Loucy (cell line): ENCODE measurements around the gene NDST1.

Experiments used
- H2AFZ ChIP-seq: fragments of 200-600 bp; sonication (generic); 2 replicates; pipeline ENCODE4 v1.6.0; 2016; ENCODE audit warnings: antibody characterized with exemption, mild to moderate bottlenecking, low read length, moderate library complexity
- H3F3A ChIP-seq: fragments of 200-600 bp; 2 replicates; pipeline ENCODE4 v1.6.0; 2016; ENCODE audit warnings: antibody characterized with exemption, low read depth, mild to moderate bottlenecking
- H3K27me3 ChIP-seq: fragments of 200-600 bp; sonication (generic); 2 replicates; pipeline ENCODE4 v1.6.1; 2014; ENCODE audit warnings: low read length, mild to moderate bottlenecking; ENCODE audit not compliant: insufficient read depth, poor library complexity, severe bottlenecking
- H3K36me3 ChIP-seq: fragments of 200-600 bp; sonication (generic); 2 replicates; pipeline ENCODE4 v1.6.1; 2016; ENCODE audit warnings: low read length; ENCODE audit not compliant: insufficient read depth
- H3K4me1 ChIP-seq: fragments of 200-600 bp; sonication (generic); 2 replicates; pipeline ENCODE4 v1.5.1; 2014; ENCODE audit warnings: low read length, mild to moderate bottlenecking; ENCODE audit not compliant: insufficient read depth, poor library complexity, severe bottlenecking
- H3K4me2 ChIP-seq: fragments of 200-600 bp; sonication (generic); 2 replicates; pipeline ENCODE4 v1.6.0; 2014; ENCODE audit warnings: antibody characterized with exemption, low read length, low read depth, mild to moderate bottlenecking; ENCODE audit not compliant: poor library complexity, severe bottlenecking
- H3K4me3 ChIP-seq: fragments of 200-600 bp; sonication (generic); 2 replicates; pipeline ENCODE4 v1.5.1; 2014; ENCODE audit warnings: low read length, mild to moderate bottlenecking, mixed read lengths; ENCODE audit not compliant: poor library complexity, severe bottlenecking
- H3K79me2 ChIP-seq: fragments of 200-600 bp; sonication (generic); 2 replicates; pipeline ENCODE4 v1.6.1; 2014; ENCODE audit warnings: low read length; ENCODE audit not compliant: insufficient read depth
- H3K9ac ChIP-seq: fragments of 200-600 bp; sonication (generic); 2 replicates; pipeline ENCODE4 v1.6.0; 2014; ENCODE audit warnings: mild to moderate bottlenecking, low read depth, low read length, moderate library complexity; ENCODE audit not compliant: poor library complexity, severe bottlenecking
- H3K9me2 ChIP-seq: fragments of 200-600 bp; sonication (generic); replicated peaks from 2 replicates; pipeline ENCODE4 v1.6.1; 2016; ENCODE audit warnings: low read depth, low read length, mixed read lengths
- H3K9me3 ChIP-seq: fragments of 200-600 bp; sonication (generic); 2 replicates; pipeline ENCODE4 v1.6.1; 2014; ENCODE audit warnings: mild to moderate bottlenecking, antibody characterized with exemption, low read length, low read depth; ENCODE audit not compliant: insufficient read depth
- H4K20me1 ChIP-seq: fragments of 200-600 bp; sonication (generic); 2 replicates; pipeline ENCODE4 v1.6.0; 2014; ENCODE audit warnings: antibody characterized with exemption, low read length, mild to moderate bottlenecking; ENCODE audit not compliant: insufficient read depth, poor library complexity, severe bottlenecking
- CTCF ChIP-seq: fragments of 200-600 bp; sonication (generic); conservative IDR thresholded peaks from 2 replicates; pipeline ENCODE4 v1.5.1; 2014; ENCODE audit warnings: mild to moderate bottlenecking, antibody characterized with exemption, low read length
- EZH2phosphoT487 ChIP-seq: fragments of 200-600 bp; IDR thresholded peaks from 2 replicates; pipeline ENCODE4 v1.6.1; 2018; ENCODE audit warnings: antibody characterized with exemption, mild to moderate bottlenecking, moderate library complexity, borderline replicate concordance

The NDST1 gene

GRCh38 chr5:150505816-150506215, 2.1 kb upstream of the NDST1 start:
- Histone ChIP-seq H2AFZ (no peak overlapping the region), H3F3A (no peaks in the 10 kb centered on the region), H3K9me2 (no peaks in the 10 kb centered on the region), H3K9ac (no peak overlapping the region), H4K20me1 (no peaks in the 10 kb centered on the region), H3K79me2 (no peaks in the 10 kb centered on the region), H3K4me2 (no peak overlapping the region), H3K4me1 (no peaks in the 10 kb centered on the region), H3K4me3 (no peak overlapping the region), H3K27me3 (no peaks in the 10 kb centered on the region), H3K36me3 (no peaks in the 10 kb centered on the region), H3K9me3 (no peaks in the 10 kb centered on the region)
- TF ChIP-seq CTCF (no peak), EZH2phosphoT487 (no peak)

- Histone ChIP-seq H2AFZ (no peak overlapping the region), H4K20me1 (no peaks in the 10 kb centered on the region), H3K79me2 (no peaks in the 10 kb centered on the region), H3K9me3 (no peaks in the 10 kb centered on the region), H3F3A (no peaks in the 10 kb centered on the region), H3K4me3 (no peak overlapping the region), H3K9me2 (no peaks in the 10 kb centered on the region), H3K4me1 (no peaks in the 10 kb centered on the region), H3K27me3 (no peaks in the 10 kb centered on the region), H3K9ac (no peak overlapping the region), H3K36me3 (no peaks in the 10 kb centered on the region), H3K4me2 (no peak overlapping the region)
- TF ChIP-seq CTCF (no peak), EZH2phosphoT487 (no peak)
These were observed 1.1 kb upstream of the NDST1 start for GRCh38 chr5:150506571-150507473.

GRCh38 chr5:150508277-150508640, 328 bp downstream of the NDST1 start:
- H3K9me2 ChIP-seq = no peaks in the 10 kb centered on the region
- H3K4me2 ChIP-seq = no peak overlapping the region
- no peaks in the 10 kb centered on the region for H3K4me1 ChIP-seq
- no peak overlapping the region for H3K4me3 ChIP-seq
- no peak overlapping the region for H3K9ac ChIP-seq
- H3F3A ChIP-seq = no peaks in the 10 kb centered on the region
- H3K36me3 ChIP-seq = no peaks in the 10 kb centered on the region
- TF ChIP-seq CTCF (no peak), EZH2phosphoT487 (no peak)
- no peaks in the 10 kb centered on the region for H3K9me3 ChIP-seq
- H3K27me3 ChIP-seq = no peaks in the 10 kb centered on the region
- no peaks in the 10 kb centered on the region for H4K20me1 ChIP-seq
- no peaks in the 10 kb centered on the region for H3K79me2 ChIP-seq
- H2AFZ ChIP-seq = no peak overlapping the region
